ENCODE measurements around the gene BBS1.

The BBS1 gene

DNA sequence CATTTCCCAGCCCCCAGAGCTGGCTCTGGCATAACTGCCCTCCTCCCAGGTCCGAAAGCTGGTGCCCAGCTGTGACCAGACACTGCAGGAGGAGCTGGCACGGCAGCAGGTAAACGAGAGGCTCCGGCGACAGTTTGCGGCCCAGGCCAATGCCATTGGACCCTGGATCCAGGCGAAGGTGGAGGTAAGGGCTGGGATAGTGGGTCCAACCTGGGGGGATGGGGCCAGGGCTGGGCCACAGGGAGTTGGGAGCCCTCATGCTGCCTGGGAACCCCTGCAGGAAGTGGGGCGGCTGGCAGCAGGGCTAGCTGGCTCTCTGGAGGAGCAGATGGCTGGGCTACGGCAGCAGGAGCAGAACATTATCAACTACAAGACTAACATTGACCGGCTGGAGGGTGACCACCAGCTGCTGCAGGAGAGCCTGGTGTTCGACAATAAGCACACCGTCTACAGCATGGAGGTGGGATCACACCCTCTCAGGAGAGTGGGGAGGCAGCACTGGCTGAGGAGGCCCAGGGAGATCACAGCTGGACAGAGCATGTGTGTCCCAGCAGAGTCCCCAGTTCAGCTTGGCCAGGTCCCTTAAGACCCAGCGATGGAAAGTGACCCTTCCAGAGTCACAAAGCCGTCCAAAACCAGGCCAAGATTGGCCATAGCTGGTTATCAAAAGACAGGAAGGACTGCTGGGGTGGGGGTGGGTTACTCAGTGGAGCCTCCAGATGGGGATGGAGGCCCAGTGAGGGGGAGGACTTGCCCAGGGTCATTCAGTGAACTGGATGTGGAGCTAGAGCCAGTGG, 50.9 kb downstream of the BBS1 start:
- no peak for DNase-seq (ENCODE audit: low read depth)
- no peak overlapping the region for H3K4me3 ChIP-seq (ENCODE audit: low read length)
- TF ChIP-seq, protein P1, sequence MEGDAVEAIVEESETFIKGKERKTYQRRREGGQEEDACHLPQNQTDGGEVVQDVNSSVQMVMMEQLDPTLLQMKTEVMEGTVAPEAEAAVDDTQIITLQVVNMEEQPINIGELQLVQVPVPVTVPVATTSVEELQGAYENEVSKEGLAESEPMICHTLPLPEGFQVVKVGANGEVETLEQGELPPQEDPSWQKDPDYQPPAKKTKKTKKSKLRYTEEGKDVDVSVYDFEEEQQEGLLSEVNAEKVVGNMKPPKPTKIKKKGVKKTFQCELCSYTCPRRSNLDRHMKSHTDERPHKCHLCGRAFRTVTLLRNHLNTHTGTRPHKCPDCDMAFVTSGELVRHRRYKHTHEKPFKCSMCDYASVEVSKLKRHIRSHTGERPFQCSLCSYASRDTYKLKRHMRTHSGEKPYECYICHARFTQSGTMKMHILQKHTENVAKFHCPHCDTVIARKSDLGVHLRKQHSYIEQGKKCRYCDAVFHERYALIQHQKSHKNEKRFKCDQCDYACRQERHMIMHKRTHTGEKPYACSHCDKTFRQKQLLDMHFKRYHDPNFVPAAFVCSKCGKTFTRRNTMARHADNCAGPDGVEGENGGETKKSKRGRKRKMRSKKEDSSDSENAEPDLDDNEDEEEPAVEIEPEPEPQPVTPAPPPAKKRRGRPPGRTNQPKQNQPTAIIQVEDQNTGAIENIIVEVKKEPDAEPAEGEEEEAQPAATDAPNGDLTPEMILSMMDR (IDR thresholded peaks at IDR 0.05; ENCODE audit: insufficient read depth, low read depth, low read length, missing control alignments), result no peak

DNA sequence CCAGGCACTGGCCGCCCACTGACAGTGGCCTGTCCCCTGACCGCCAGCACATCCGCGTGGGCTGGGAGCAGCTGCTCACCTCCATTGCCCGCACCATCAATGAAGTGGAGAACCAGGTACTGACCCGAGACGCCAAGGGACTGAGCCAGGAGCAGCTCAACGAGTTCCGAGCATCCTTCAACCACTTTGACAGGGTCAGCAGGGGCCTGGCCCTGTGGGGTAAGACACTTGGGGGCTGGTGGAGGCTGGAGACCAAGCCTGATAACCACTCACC, 51.5 kb downstream of the BBS1 start:
- TF ChIP-seq, protein P1 (IDR thresholded peaks at IDR 0.05; ENCODE audit: insufficient read depth, low read depth, low read length, missing control alignments), result no peak
- DNase-seq (ENCODE audit: low read depth), result no peak
- H3K4me3 ChIP-seq (ENCODE audit: low read length), result no peak overlapping the region

DNA sequence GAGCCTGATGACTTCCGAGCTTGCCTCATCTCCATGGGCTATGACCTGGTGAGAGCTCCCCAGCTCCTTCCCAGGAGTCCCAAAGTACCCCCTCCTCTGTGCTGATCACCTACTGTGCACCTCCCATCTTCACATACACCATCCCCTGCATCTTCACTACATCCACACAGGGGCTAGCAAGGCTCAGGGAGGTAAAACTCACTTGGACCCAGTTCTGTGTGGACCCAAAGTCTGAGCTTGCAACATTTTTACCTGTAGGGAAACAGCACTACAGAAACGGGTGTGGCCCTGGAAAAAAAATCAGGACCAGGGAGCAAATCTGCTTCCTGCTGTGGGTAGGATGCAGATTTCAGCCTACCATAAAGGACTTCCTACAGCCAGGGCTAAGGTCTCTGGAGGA, 51.8 kb downstream of the BBS1 start:
- no peak for DNase-seq (ENCODE audit: low read depth)
- no peak overlapping the region for H3K4me3 ChIP-seq (ENCODE audit: low read length)
- TF ChIP-seq, protein P1 (IDR thresholded peaks at IDR 0.05; ENCODE audit: insufficient read depth, low read depth, low read length, missing control alignments), result no peak

DNA sequence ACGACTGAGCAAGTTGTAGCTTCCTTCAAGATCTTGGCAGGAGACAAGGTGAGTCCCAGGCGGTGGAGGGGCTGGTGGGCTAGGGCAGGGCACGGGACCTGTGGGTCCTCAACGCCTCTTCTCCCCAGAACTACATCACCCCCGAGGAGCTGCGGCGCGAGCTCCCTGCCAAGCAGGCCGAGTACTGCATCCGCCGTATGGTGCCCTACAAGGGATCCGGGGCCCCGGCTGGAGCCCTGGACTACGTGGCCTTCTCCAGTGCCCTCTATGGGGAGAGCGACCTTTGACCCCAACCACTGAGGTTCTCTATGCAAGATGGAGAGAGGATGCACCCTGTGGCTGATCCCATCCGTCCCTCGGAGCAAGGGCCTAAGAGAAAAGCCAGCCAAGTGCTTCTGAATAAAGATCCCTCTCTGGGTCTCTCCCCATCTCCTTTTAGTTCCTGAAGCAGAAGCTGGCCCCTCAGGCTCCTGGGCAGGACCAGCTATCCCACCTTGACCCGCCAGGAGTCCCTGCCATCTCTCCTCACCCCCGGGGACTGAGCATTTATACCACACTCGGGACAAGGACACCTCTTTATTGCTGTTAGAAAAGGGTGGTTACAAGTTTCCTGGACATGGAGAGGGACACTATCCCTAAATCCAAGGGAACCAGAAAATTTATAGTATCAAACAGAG, 52.6 kb downstream of the BBS1 start:
- DNase-seq (ENCODE audit: low read depth), result no peak
- H3K4me3 ChIP-seq (ENCODE audit: low read length), result no peak overlapping the region
- TF ChIP-seq, protein P1 (IDR thresholded peaks at IDR 0.05; ENCODE audit: insufficient read depth, low read depth, low read length, missing control alignments), result no peak

DNA sequence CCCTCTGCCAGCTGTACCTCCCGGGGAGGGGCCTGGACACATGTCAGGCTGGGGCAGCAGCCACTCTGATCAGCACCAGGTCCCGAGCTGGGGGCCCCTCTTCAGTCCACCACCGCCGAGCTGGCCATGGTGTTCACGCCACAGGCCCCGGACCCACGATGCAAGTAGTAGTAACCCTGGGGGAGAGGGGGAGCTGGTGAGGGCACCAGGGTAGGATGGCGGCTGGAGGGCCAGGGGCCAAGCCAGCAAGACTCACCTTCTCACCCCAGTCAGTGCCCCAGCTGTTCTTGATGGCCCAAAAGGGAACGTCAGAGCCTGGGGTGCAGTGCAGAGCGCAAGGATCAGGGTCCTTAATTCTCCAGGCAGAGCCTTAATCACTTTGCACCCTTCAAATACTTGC, 53.4 kb downstream of the BBS1 start:
- H3K4me3 ChIP-seq (ENCODE audit: low read length), result no peak overlapping the region
- no peak for DNase-seq (ENCODE audit: low read depth)

DNA sequence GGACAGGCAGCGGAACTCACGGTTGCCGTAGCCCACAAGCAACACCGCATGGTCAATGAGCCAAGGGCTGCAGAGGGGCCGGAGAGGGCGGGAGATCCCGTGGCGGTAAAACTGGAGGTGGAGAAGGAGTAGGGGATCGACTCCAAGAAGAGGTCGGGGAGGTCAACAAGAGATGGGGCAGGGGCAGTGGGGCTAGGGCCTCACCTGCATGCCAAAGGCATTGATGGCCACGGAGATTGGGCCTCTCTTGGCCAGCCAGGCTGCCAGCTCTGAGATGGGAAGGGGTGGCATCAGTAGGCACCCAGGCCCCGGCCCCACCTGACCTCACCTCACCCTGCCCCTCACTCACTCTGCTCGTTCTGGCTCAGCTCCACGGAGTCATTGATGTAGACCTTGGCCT, 54.1 kb downstream of the BBS1 start:
- TF ChIP-seq, protein P1 (IDR thresholded peaks at IDR 0.05; ENCODE audit: insufficient read depth, low read depth, low read length, missing control alignments), result no peak
- H3K4me3 ChIP-seq (ENCODE audit: low read length), result no peak overlapping the region
- DNase-seq (ENCODE audit: low read depth), result no peak

More for the DNA sequence above, 53.4 kb downstream of the BBS1 start:
- TF ChIP-seq, protein P1 (IDR thresholded peaks at IDR 0.05; ENCODE audit: insufficient read depth, low read depth, low read length, missing control alignments), result no peak

DNA sequence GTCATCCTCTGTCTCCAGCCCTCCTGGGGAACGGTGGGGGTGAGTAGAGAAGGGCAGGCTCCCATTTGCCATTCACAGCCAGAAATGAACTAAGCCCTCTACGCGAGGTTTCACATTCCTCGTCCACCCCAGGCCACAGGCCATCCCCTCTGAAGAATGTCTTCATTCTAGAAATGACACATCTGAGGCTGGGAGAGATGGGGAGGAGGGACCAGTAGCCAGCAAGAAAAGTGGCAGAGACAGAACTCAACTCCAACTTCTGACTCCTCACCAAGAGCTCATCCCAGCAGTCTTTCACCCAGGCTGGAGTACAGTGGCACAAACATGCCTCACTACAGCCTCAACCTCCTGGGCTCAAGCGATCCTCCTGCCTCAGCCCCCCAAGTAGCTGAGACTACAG, 54.5 kb downstream of the BBS1 start:
- DNase-seq (ENCODE audit: low read depth), result no peak
- TF ChIP-seq, protein P1 (IDR thresholded peaks at IDR 0.05; ENCODE audit: insufficient read depth, low read depth, low read length, missing control alignments), result no peak
- no peak overlapping the region for H3K4me3 ChIP-seq (ENCODE audit: low read length)
